Fibroblast of the aortic adventitia (primary cell): ENCODE results near the gene ALKBH8. TPM values are rescaled to one million over a fixed set of nuclear protein-coding genes. Genes with fewer than 3 reads are reported as not detected.

Experiments used
- DNase-seq: peaks from one replicate; pipeline ENCODE4 v3.0.0-alpha.2; 2010; ENCODE audit warnings: low read depth
- H3K4me3 ChIP-seq: 2 replicates; pipeline ENCODE4 v1.5.1; 2011; ENCODE audit warnings: low read depth, mild to moderate bottlenecking, control low read depth, low read length, moderate library complexity
- total RNA-seq: library from RNA; depleted of rRNA; stranded (reverse); fragments of >200 nt; gene quantifications from 2 replicates; pipeline ENCODE4 v1.2.3, GENCODE V29; 2012; ENCODE audit warnings: low replicate concordance
- TF ChIP-seq, protein P1 (sequence below): IDR thresholded peaks from 2 replicates; pipeline ENCODE4 v1.5.1; 2011; ENCODE audit warnings: mild to moderate bottlenecking, low read length, control low read depth, inconsistent platforms; ENCODE audit not compliant: insufficient read depth

Gene ALKBH8
- total RNA-seq, 1 donor, result 10.7 TPM

DNA sequence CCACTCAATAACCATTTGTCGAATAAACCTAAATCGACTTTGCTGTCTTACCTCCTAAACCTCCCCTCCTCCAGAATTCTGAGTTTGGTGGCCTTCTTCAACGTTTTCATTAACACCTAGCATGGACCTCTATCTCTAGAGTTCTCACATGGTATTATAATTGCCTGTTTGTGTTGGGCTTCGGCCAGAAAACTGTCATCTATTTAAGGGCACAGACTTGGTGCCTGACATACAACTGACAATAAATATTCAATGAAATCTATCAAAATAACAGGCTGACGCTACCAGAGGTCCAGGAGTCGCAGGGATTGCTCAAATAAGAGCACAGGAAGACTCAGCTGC is 687 bp downstream of the ALKBH8 start:
- H3K4me3 ChIP-seq, result peak overlapping the region; percentile 97
- no peak for DNase-seq
- TF ChIP-seq, protein P1, sequence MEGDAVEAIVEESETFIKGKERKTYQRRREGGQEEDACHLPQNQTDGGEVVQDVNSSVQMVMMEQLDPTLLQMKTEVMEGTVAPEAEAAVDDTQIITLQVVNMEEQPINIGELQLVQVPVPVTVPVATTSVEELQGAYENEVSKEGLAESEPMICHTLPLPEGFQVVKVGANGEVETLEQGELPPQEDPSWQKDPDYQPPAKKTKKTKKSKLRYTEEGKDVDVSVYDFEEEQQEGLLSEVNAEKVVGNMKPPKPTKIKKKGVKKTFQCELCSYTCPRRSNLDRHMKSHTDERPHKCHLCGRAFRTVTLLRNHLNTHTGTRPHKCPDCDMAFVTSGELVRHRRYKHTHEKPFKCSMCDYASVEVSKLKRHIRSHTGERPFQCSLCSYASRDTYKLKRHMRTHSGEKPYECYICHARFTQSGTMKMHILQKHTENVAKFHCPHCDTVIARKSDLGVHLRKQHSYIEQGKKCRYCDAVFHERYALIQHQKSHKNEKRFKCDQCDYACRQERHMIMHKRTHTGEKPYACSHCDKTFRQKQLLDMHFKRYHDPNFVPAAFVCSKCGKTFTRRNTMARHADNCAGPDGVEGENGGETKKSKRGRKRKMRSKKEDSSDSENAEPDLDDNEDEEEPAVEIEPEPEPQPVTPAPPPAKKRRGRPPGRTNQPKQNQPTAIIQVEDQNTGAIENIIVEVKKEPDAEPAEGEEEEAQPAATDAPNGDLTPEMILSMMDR, result no peak

GRCh38 chr11:107563702-107564101 is 1.8 kb downstream of the ALKBH8 start:
- peak overlapping the region; percentile 43 for H3K4me3 ChIP-seq
- TF ChIP-seq, protein P1, result peak; percentile 70
- peak; percentile 78 for DNase-seq

DNA sequence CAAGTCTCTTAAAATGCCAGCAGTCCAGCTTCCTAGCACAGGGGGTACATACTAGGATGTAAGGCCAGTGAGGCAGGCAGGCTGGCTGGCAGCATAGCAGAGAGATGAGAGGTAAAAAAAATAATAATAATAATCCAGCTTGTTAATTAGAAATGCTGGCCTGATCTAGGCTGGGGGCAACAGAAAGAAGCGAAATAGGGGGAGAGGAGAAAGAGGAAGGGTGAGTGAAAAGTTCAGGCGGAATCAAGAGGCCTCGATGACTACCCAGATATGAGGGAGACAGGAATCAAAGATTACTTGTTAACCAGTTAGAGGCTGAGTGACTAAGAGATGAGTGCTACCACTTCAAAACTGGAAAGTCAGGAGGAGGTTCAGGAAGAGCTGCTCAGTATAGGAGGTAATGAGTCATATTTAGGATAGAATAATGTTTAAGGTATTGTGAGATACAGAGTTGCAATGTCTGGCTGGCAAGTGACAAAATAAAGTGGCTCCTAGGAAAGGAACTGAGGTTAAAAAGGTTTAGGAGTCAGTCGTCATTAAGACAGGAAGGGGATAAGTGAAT is 2.8 kb downstream of the ALKBH8 start:
- peak; percentile 59 for DNase-seq
- H3K4me3 ChIP-seq, result no peak overlapping the region
- TF ChIP-seq, protein P1, result no peak

- peak; percentile 71 for DNase-seq
- H3K4me3 ChIP-seq, result no peak overlapping the region
- TF ChIP-seq, protein P1, result no peak
Observed at GRCh38 chr11:107561688-107562087, 3.8 kb downstream of the ALKBH8 start.

DNA sequence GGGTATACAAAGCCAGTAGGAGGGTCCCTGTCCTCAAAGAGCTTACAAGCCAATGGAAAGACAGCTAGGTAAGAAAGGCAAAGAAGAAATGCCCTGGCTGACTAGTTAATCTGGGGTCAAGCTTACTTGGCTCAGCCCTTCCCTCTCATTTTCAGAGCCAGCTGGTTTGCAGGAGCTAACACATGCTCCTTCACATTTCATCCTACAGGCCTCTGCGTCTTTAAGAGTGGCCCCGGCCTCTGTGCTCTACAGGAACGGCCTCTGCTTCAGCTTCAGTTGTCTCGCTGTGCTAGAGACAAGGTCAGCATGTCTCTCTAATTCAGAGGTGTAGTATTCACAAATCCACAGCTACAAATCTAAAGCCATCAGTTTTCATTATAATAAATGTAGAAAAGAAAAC is 15.2 kb downstream of the ALKBH8 start:
- H3K4me3 ChIP-seq, result no peak overlapping the region
- TF ChIP-seq, protein P1, result no peak

DNA sequence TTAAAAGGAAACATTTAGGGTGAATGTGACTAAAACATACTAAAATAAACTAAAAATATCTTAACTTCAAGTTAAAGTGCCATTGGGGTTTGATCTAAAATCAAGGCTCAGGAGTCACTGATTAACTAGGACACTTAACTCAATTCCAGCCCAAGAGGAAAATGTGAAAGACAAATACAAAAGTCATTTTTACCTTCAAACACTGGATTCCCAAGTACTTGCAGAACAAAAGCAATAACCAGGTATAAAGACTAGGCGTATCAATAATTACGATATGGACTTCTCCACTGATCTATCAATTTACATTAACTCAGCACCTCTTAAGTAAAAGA is 15.6 kb downstream of the ALKBH8 start:
- no peak overlapping the region for H3K4me3 ChIP-seq
- TF ChIP-seq, protein P1, result no peak
- no peak for DNase-seq

More for the DNA sequence above, 15.2 kb downstream of the ALKBH8 start:
- no peak for DNase-seq

GRCh38 chr11:107549253-107549953 is 16.1 kb downstream of the ALKBH8 start:
- TF ChIP-seq, protein P1, result peak; percentile 85
- peak; percentile 71 for DNase-seq
- no peak overlapping the region for H3K4me3 ChIP-seq
